Retinal pigment epithelial cell (primary cell): Measurements from ENCODE around the gene DUSP16.

Experiments
- DNase-seq: peaks from one replicate; pipeline ENCODE4 v3.0.0-alpha.2; 2010; ENCODE audit warnings: low read depth
- H3K4me3 ChIP-seq: 2 replicates; pipeline ENCODE4 v1.5.1; 2011; ENCODE audit warnings: mild to moderate bottlenecking, low read length, control low read depth, moderate library complexity
- CTCF ChIP-seq: conservative IDR thresholded peaks from 2 replicates; pipeline ENCODE4 v1.5.1; 2011; ENCODE audit warnings: low read depth, low read length, control low read depth, inconsistent platforms

DUSP16 gene

GRCh38 chr12:12542964-12543363 is 19.7 kb downstream of the DUSP16 start:
- no peak overlapping the region for H3K4me3 ChIP-seq
- DNase-seq: no peak

GRCh38 chr12:12542286-12542685 is 20.4 kb downstream of the DUSP16 start:
- DNase-seq: no peak
- H3K4me3 ChIP-seq: no peak overlapping the region
- TF ChIP-seq CTCF: no peak

More at GRCh38 chr12:12542964-12543363, 19.7 kb downstream of the DUSP16 start:
- TF ChIP-seq CTCF: no peak

- H3K4me3 ChIP-seq: no peak overlapping the region
- DNase-seq: no peak
- no peak for TF ChIP-seq CTCF
These were observed 20.9 kb downstream of the DUSP16 start for GRCh38 chr12:12541782-12542181.

GRCh38 chr12:12540261-12541013 is 22.2 kb downstream of the DUSP16 start:
- no peak for DNase-seq
- no peak for TF ChIP-seq CTCF
- no peak overlapping the region for H3K4me3 ChIP-seq

GRCh38 chr12:12539028-12539810 is 23.4 kb downstream of the DUSP16 start:
- peak; percentile 96 for DNase-seq
- H3K4me3 ChIP-seq: no peak overlapping the region
- TF ChIP-seq CTCF: no peak

GRCh38 chr12:12538535-12538934 is 24.1 kb downstream of the DUSP16 start:
- H3K4me3 ChIP-seq: no peak overlapping the region
- no peak for DNase-seq
- TF ChIP-seq CTCF: no peak
